Prostate gland (tissue), 2 donors: Measurements from ENCODE around the gene KCNK18.

Source experiments
- CTCF ChIP-seq, 4 experiments: fragments of 200-600 bp in 2 of 4; fragments of 450-650 bp in 2 of 4; sonication (generic) in 2 of 4; IDR thresholded peaks; 1 replicate in 3 of 4; 2 replicates in 1 of 4; pipeline ENCODE4 v1.5.1; 2016 to 2019; ENCODE audit warnings: antibody characterized with exemption in 4 of 4, mild to moderate bottlenecking in 2 of 4, moderate library complexity in 2 of 4
- POLR2A ChIP-seq: fragments of 450-650 bp; IDR thresholded peaks from one replicate; pipeline ENCODE4 v1.6.1; 2016; ENCODE audit warnings: antibody characterized with exemption, mild to moderate bottlenecking
- POLR2AphosphoS5 ChIP-seq: sonication (generic); formaldehyde crosslinking; IDR thresholded peaks from one replicate; pipeline ENCODE4 v1.6.1; 2017; ENCODE audit warnings: antibody characterized with exemption

DNA sequence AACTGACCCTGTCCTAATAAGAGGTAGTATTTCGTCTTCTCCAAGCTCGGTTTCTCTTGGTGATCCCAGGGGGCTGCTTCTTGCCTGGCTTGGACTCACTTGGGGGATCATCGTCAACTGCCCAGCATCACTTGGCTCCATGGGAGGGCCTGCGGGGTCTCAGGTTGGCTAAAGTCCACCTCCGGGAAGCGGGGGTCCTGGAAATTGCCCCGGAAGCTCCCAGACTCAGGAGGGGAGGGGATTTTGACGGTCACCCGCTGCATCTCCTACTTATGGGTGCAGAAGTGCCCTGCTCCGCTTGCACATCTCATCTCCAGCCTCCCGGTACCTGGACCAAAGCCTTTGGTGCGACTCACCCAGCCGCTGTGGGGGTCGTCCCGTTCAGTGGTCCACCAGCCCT is 18.7 kb downstream of the KCNK18 start:
- TF ChIP-seq POLR2A (no peak), CTCF (IDR thresholded peaks at IDR 0.05) (no peak), POLR2AphosphoS5 (no peak)
